ENCODE results near the gene CTCFL.

The CTCFL gene

GRCh38 chr20:57465486-57465885 lies 59.5 kb downstream of the CTCFL start:
- no peak for DNase-seq (ENCODE audit: low read depth)

DNA sequence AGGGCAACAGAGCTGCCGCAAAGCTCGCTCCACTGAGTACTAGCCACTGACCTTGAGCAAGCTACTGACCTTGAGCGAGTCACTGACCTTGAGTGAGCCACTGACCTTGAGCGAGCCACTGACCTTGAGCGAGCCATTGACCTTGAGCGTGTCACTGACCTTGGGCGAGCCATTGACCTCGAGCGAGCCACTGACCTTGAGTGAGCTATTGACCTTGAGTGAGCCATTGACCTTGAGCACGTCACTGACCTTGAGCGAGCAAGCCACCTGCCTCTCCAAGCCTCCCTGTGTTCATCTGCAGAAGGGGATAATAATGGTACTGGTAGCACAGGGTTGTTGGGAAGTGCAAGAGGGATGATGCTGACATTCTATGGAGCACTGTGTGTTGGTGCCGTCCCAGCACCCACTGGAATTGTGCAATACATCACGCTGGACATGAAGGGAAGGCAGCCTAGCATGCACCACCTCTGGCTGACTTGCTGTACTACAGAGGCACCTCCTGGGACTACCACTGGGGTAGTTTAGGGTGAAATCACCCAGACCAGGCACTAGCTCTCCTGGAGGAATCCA lies 60.2 kb downstream of the CTCFL start:
- no peak for DNase-seq (ENCODE audit: low read depth)

DNA sequence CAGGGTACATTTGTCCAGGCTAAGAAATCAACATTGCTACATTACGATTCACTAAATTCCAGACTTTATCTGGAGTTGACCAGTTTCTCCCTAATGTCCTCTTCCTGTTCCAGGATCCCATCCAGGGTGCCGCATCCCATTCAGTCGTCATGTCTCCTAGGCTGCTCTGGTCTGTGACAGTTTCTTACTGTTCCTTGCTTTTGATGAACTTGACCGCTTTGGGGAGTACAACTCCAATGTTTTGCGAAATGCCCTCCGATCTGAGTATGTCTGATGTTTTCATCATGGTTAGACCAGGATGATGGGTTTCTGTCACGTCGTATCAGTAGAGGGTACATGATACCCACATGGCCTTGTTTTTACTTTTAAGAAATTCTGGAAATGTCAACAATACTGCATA lies 62.2 kb downstream of the CTCFL start:
- DNase-seq (ENCODE audit: low read depth) = no peak

DNA sequence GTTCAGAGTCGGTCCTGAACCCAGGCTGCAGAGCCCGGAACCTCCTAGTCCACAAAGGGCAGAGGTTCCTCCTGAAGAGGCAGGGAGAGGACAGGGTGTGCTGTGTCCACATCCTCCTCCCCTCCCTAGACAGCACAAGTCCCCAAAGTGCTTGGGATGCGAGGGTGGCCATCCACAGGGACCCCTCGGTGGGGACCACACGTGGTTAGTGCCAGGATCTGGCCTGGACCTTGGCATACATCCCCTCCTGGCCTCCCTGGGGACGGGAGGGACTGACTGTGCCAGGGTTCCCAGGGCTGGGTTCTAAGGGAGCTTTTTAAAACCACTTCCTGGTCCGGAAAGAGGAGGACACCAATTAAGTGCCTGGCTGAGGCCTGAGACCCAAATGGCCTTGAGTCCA lies 63.2 kb downstream of the CTCFL start:
- DNase-seq (ENCODE audit: low read depth) = no peak

GRCh38 chr20:57460781-57461465 lies 64.0 kb downstream of the CTCFL start:
- no peak for DNase-seq (ENCODE audit: low read depth)

GRCh38 chr20:57459897-57460296 lies 65.0 kb downstream of the CTCFL start:
- DNase-seq (ENCODE audit: low read depth) = no peak

DNA sequence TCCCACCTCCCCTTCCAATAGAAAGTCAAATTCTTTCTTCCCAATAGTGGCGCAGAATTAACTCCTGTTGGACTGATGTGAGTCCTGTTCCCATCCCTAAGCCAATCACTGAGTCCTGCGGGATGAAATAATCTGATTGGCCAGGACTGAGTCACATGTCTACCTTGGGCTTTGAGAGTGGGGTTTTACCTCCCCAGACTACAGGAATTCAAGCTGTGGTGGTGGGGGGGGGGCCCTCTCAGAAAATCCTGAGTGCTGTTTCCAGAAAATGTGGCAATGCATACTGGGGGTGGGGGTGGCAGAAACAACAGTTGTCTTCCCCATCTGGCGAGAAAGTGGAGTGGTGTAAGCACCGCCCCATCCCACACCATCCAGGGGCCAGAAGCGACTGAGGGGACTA lies 65.7 kb downstream of the CTCFL start:
- DNase-seq (ENCODE audit: low read depth) = no peak

DNA sequence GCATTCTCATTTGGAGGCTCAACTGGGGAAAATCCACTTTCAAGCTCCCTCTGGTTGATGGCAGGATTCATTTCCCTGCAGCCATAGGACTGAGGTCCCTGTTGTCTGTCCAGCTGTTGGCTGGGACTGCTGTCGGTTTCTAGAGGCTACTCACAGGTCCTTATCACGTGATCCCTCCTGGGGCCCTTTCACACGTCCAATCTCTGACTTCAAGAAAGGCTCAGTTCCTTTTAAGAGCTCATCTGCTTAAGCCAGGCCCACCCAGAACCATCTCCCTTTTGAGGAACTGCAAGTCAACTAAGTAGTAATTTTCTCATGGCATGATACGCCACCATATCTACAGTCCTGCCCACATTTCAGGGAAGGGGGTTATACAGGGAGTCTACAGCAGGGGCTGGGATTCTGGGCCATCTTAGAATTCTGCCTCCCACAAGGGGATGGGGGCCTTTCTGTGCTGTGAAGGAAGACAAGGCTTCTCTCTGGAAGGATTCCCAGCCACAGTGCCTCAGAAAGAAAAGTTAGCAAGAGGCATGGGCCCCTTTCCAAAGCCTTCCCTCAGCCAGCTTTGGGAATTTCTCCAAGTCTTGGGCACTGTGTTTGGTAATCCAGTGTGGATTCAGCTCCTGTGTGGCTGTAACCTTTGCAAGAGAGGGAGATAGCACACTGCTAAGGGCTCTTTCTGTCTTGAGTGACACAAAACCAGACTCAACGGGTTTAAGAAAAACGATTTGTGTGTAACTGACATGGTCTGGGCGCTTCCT lies 66.4 kb downstream of the CTCFL start:
- DNase-seq (ENCODE audit: low read depth) = no peak

DNA sequence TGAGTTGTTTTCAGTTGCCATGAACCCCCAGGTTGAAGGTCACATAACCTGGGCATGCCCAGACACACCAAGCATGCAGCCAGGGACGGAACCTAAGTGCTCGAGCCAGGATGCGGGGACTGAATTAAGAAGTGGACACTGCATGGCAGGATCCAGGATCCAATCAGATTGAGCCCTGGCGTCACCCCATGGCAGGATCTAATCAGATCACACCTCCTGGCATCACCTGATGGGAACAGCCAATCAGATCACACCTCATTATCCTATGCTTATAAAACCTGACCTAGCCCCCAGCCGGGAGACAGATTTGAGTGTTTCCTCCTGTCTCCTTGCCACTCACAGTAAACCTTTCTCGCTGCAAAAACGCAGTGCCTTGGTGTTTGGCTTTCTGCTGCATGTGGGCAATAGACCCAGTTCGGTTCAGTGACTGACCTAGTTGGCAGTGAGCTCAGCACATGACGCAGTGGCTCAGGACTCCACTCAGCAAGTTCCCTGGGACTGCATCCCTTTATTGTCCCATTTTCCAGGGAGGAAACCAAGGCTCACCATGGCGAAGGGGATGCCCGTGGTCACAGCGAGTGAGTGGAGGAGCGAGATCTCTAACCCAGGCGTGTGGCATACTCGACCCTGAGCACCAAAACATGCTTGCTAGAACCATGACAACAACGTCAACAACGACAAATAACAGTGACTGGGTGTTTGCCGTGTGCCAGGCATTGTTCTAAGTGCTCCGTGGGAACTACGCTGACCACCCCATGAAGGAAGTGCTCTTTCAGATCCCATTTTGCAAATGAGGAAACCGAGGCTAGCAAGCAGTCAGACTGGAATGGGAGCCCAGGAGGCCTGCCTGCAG lies 67.5 kb downstream of the CTCFL start:
- no peak for DNase-seq (ENCODE audit: low read depth)

- no peak for DNase-seq (ENCODE audit: low read depth)
Measured at GRCh38 chr20:57456116-57456515, 68.8 kb downstream of the CTCFL start.

- DNase-seq (ENCODE audit: low read depth) = no peak
Measured at GRCh38 chr20:57455386-57455785, 69.6 kb downstream of the CTCFL start.

DNA sequence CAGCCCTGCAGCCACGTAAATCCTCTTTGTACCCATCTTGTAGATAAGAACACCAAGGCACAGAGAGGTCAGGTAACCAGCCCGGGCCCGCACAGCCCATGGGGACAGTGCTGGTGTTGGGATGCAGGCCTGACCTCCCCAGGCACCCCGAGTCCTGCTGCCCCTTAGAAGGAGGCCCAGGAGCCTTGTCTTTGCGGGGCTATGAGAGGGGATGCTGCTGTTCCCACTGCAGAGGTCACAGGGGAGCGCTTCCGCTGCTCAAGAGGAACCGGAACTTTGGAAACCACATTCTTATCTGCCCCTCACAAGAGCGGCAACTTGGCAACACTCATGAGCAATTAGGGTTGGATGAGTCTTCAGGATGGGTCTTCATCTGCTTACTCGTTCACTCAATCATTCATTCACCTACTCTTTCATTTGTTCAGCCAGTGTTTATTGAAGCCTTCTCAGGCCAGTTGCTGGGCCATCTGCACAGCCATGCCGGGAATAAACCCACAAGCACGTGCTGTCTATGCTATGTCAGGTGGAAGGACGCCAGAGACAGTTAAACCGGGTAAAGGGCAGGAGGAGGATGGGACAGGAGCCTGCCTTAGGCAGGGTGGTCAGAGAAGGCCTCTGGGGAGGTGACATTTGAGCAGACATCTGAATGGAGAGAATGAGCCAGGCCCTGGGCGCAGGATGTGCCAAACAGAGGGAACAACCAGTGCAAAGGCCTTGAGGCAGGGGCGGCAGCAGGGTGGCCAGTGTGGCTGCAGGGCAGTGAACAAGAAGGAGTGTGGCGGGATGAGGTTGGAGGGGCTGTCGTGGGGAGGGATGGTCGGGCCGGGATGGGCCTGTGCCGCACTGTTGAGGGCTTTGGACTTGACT lies 72.9 kb downstream of the CTCFL start:
- DNase-seq (ENCODE audit: low read depth) = no peak

DNA sequence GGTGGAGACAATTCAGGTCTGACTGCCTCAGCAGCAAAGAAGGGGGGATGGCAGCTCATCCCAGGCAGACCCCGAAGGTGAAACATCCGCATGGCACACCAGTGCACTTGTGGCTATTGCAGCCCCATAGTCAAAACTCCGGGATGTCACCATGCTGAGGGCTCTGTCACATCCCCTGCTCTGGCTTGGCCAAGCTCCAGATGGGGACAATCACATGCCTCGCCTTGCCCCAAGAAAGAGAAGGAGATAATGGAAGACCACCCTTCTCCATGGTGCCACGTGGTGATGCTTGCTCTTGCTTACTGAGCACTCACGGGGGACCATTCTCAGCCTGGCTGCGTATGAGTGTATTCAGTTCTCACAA lies 73.5 kb downstream of the CTCFL start:
- no peak for DNase-seq (ENCODE audit: low read depth)

- no peak for DNase-seq (ENCODE audit: low read depth)
Measured at GRCh38 chr20:57450931-57451330, 74.0 kb downstream of the CTCFL start.

GRCh38 chr20:57450419-57450818 lies 74.5 kb downstream of the CTCFL start:
- no peak for DNase-seq (ENCODE audit: low read depth)

DNA sequence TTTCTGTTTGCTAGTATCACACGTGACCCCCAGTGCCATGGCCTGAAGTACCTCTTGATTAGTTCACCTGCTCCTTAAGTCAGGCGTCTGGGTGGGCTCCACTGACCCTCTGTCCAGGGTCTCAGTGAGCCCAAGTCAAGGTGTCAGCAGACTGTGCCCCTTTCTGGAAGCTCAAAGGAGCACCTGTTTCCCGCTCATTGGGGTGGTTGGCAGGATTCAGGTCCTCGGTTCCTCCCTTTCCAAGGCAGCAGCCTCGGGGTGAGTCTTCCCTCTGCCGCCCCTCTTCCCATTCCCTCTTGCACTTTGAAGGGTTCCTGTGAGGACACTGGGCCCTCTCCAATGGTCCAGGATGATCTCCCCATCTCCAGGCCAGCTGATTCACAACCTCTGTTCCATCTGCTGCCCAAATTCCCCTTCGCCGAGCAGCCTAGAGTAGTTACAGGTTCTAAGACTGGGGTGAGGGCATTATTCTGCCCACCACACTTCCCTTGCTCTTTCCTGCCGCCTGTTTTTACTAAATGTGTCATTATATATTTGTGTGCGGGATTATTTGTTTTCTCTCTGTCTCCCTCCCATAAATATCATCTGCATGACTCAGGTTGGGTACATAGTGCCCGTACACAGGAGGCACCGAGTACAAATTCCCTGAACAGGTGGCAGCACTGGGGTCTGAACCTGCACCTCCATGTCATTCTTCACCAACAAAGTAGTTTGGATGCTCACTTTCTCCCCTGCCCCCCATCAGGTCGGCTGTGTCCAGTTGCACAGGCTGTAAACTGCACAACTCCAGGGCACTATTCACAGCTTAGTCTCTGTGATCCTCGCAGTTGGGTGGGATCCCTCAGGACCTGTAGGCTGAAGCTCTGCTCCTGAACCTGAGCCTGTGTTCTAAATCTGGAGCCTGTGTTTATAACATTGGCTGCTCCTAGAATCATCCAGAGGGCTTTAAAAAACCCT lies 75.3 kb downstream of the CTCFL start:
- no peak for DNase-seq (ENCODE audit: low read depth)

GRCh38 chr20:57448764-57449354 lies 76.1 kb downstream of the CTCFL start:
- DNase-seq (ENCODE audit: low read depth) = no peak
